Thyroid gland (tissue), 4 donors: Measurements from ENCODE around the gene TMEFF2. TPM values are rescaled to one million over a fixed set of nuclear protein-coding genes. Genes with fewer than 3 reads are reported as not detected.

ENCODE experiments used
- DNase-seq, 2 donors: peaks; one replicate each; pipeline ENCODE4 v3.0.0-alpha.2; 2019
- H3K27ac ChIP-seq, 3 donors: fragments of 200-600 bp; sonication (generic); 1 replicate in 2 of 3; 2 replicates in 1 of 3; pipeline ENCODE4 v1.5.1; 2016 to 2019; ENCODE audit warnings: mild to moderate bottlenecking in 1 of 3, moderate library complexity in 1 of 3
- H3K27me3 ChIP-seq: fragments of 200-600 bp; sonication (generic); one replicate; pipeline ENCODE4 v1.5.1; 2019
- H3K36me3 ChIP-seq, 2 donors: fragments of 200-600 bp; sonication (generic); one replicate each; pipeline ENCODE4 v1.5.1; 2016 to 2019
- H3K4me1 ChIP-seq, 2 donors: fragments of 200-600 bp; sonication (generic); one replicate each; pipeline ENCODE4 v1.5.1; 2017 to 2019
- H3K4me3 ChIP-seq, 3 donors: fragments of 200-600 bp; sonication (generic); replicated peaks in 1 of 3; 1 replicate in 2 of 3; 2 replicates in 1 of 3; pipeline ENCODE4 v1.5.1; 2016; ENCODE audit warnings: mild to moderate bottlenecking in 1 of 3
- H3K9me3 ChIP-seq: fragments of 200-600 bp; sonication (generic); one replicate; pipeline ENCODE4 v1.5.1; 2017
- CTCF ChIP-seq, 6 experiments: fragments of 200-600 bp in 3 of 6; fragments of 450-650 bp in 3 of 6; sonication (generic) in 3 of 6; IDR thresholded peaks; one replicate each; pipeline ENCODE4 v1.5.1; 2016 to 2019; ENCODE audit warnings: antibody characterized with exemption in 6 of 6, mild to moderate bottlenecking in 2 of 6, inconsistent platforms in 1 of 6, moderate library complexity in 1 of 6
- POLR2A ChIP-seq, 2 donors: fragments of 450-650 bp; IDR thresholded peaks; one replicate each; pipeline ENCODE4 v1.6.1; 2017; ENCODE audit warnings: antibody characterized with exemption in 2 of 2, mild to moderate bottlenecking in 2 of 2, moderate library complexity in 1 of 2
- WGBS, 2 donors: methylation state at CpG; one replicate each; pipeline ENCODE4 v1.1.5; 2017; 5-methylcytosine and 5-hydroxymethylcytosine counted together
- intact Hi-C: fragments of 100-400 bp; cut with DNase I; formaldehyde crosslinking; loops from one replicate; pipeline ENCODE4 v1.15.1; 2023
- total RNA-seq, 4 donors: library from RNA; depleted of rRNA; stranded (reverse); fragments of >200 nt; gene quantifications; one replicate each; pipeline ENCODE4 v1.2.3, GENCODE V29; 2016

The TMEFF2 gene
- total RNA-seq, 4 donors from 2014 or later: 0.11 TPM; not detected in 3

DNA sequence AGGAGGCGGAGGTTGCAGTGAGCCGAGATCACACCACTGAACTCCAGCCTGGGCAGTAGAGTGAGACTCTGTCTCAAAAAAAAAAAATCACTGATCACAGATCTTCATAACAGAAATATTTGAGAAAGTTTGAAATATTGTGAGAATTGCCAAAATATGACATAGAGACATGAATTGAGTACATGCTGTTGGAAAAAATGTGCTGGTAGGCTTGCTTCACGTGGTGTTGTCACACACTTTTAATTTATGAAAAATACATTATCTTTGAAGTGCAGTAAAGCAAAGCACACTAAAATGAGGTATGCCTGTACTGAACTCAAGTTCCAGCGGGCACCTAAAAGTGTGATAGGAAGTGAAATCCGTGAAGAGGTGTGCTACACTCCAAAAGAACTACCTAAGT, 152.6 kb downstream of the TMEFF2 start:
- H3K4me1 ChIP-seq: peaks cover 9 to 14% of the 10 kb centered on the region in 2 donors
- no peaks in the 10 kb centered on the region for H3K27me3 ChIP-seq
- 97% methylated on average over 5 of the region's 5 CpGs for WGBS, 2 donors
- TF ChIP-seq CTCF (IDR thresholded peaks at IDR 0.05) (no peak), POLR2A (IDR thresholded peaks at IDR 0.05) (no peak)
- H3K4me3 ChIP-seq: no peak overlapping the region
- H3K9me3 ChIP-seq: no peaks in the 10 kb centered on the region
- no peaks in the 10 kb centered on the region for H3K36me3 ChIP-seq
- intact Hi-C loops: no loop called here
- DNase-seq: no peak
- no peak overlapping the region for H3K27ac ChIP-seq

- H3K27ac ChIP-seq: peak overlapping the region in 2 of 3 donors; percentile 27 to 58
- DNase-seq: no peak
- H3K4me1 ChIP-seq: peaks cover 21 to 24% of the 10 kb centered on the region in 2 donors
- no peaks in the 10 kb centered on the region for H3K27me3 ChIP-seq
- H3K4me3 ChIP-seq: no peak overlapping the region
- TF ChIP-seq POLR2A (IDR thresholded peaks at IDR 0.05) (no peak), CTCF (IDR thresholded peaks at IDR 0.05) (no peak)
- WGBS, 2 donors: 29 to 43% methylated on average over 1 of the region's 1 CpG
- no peaks in the 10 kb centered on the region for H3K9me3 ChIP-seq
- intact Hi-C loops: no loop called here
- H3K36me3 ChIP-seq: no peaks in the 10 kb centered on the region
Observed at GRCh38 chr2:192038110-192038509, 156.6 kb downstream of the TMEFF2 start.

- TF ChIP-seq CTCF (IDR thresholded peaks at IDR 0.05): no peak
- TF ChIP-seq POLR2A (IDR thresholded peaks at IDR 0.05): no peak
Observed at GRCh38 chr2:192035731-192036442, 158.8 kb downstream of the TMEFF2 start.

GRCh38 chr2:192030856-192031255, 163.9 kb downstream of the TMEFF2 start:
- no peaks in the 10 kb centered on the region for H3K9me3 ChIP-seq
- H3K36me3 ChIP-seq: no peaks in the 10 kb centered on the region
- 97 to 99% methylated on average over 3 of the region's 3 CpGs for WGBS, 2 donors
- no peak overlapping the region for H3K27ac ChIP-seq
- H3K27me3 ChIP-seq: no peaks in the 10 kb centered on the region
- no peak overlapping the region for H3K4me3 ChIP-seq
- TF ChIP-seq POLR2A (IDR thresholded peaks at IDR 0.05) (no peak), CTCF (IDR thresholded peaks at IDR 0.05) (no peak)
- no peak for DNase-seq
- peaks cover 0 to 4% of the 10 kb centered on the region in 2 donors for H3K4me1 ChIP-seq
- intact Hi-C loops: no loop called here

More at GRCh38 chr2:192035731-192036442, 158.8 kb downstream of the TMEFF2 start:
- 53 to 58% methylated on average over 3 of the region's 3 CpGs for WGBS, 2 donors
- H3K27me3 ChIP-seq: no peaks in the 10 kb centered on the region
- intact Hi-C loops: no loop called here
- H3K36me3 ChIP-seq: no peaks in the 10 kb centered on the region
- peaks cover 21 to 24% of the 10 kb centered on the region in 2 donors for H3K4me1 ChIP-seq
- DNase-seq: no peak
- H3K4me3 ChIP-seq: no peak overlapping the region
- H3K27ac ChIP-seq: no peak overlapping the region
- H3K9me3 ChIP-seq: no peaks in the 10 kb centered on the region

DNA sequence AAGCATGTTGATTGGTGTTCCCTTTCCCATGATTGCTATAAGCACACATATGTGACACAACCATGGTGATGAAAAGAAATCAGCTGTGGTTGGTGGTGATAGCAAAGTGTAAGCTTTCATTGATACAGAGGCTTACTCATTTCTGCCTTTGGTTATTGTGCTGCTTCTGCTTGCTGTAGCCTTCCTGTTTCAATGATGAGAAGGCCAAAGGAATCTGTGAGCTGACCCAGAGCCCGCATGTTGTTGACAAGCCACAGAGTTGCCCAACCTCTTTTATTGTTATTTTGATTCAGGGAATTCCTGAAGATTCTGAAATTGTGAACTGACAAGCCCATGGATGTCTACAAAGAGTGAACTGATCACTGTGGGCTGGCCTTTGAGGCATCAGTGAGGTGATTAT, 164.4 kb downstream of the TMEFF2 start:
- no peak for TF ChIP-seq POLR2A (IDR thresholded peaks at IDR 0.05)
- TF ChIP-seq CTCF (IDR thresholded peaks at IDR 0.05): no peak
- intact Hi-C loops: no loop called here
- Histone ChIP-seq H3K27me3 (no peaks in the 10 kb centered on the region), H3K27ac (no peak overlapping the region), H3K36me3 (no peaks in the 10 kb centered on the region), H3K4me1 (no peaks in the 10 kb centered on the region), H3K4me3 (no peak overlapping the region), H3K9me3 (no peaks in the 10 kb centered on the region)
- 88 to 95% methylated on average over 1 of the region's 1 CpG for WGBS, 2 donors
- DNase-seq: no peak
